Mucosa of rectum (tissue), 2 donors: Measurements from ENCODE around the gene GOLGA6B.
"Not testable (repeated sequence)": the region's sequence is repeated elsewhere in the genome, so short reads cannot be mapped to it uniquely, and the experiment has no call there.

Experiments
- H3K27ac ChIP-seq, 2 donors: one replicate each; pipeline ENCODE4 v1.7.0; 2013; ENCODE audit warnings: inconsistent platforms in 2 of 2, low read depth in 2 of 2, low read length in 2 of 2
- H3K27me3 ChIP-seq, 2 donors: one replicate each; pipeline ENCODE4 v1.7.0; 2013; ENCODE audit warnings: low read length in 2 of 2; ENCODE audit not compliant: control insufficient read depth in 2 of 2, insufficient read depth in 2 of 2
- H3K36me3 ChIP-seq, 2 donors: one replicate each; pipeline ENCODE4 v1.7.0; 2013; ENCODE audit warnings: low read length in 2 of 2; ENCODE audit not compliant: control insufficient read depth in 2 of 2, insufficient read depth in 2 of 2
- H3K4me1 ChIP-seq, 2 donors: one replicate each; pipeline ENCODE4 v1.7.0; 2013; ENCODE audit warnings: low read length in 2 of 2, mild to moderate bottlenecking in 1 of 2; ENCODE audit not compliant: control insufficient read depth in 2 of 2, insufficient read depth in 2 of 2
- H3K4me3 ChIP-seq, 2 donors: one replicate each; pipeline ENCODE4 v1.7.0; 2013; ENCODE audit warnings: low read length in 2 of 2
- H3K9ac ChIP-seq, 2 donors: one replicate each; pipeline ENCODE4 v1.7.0; 2013; ENCODE audit warnings: low read length in 2 of 2, low read depth in 1 of 2, mild to moderate bottlenecking in 1 of 2
- H3K9me3 ChIP-seq, 2 donors: one replicate each; pipeline ENCODE4 v1.7.0; 2013; ENCODE audit warnings: low read length in 2 of 2; ENCODE audit not compliant: control insufficient read depth in 2 of 2
- donor health status: healthy.
- donor health status: Normal muscosa, but diverticular disease.

GOLGA6B gene, protein sequence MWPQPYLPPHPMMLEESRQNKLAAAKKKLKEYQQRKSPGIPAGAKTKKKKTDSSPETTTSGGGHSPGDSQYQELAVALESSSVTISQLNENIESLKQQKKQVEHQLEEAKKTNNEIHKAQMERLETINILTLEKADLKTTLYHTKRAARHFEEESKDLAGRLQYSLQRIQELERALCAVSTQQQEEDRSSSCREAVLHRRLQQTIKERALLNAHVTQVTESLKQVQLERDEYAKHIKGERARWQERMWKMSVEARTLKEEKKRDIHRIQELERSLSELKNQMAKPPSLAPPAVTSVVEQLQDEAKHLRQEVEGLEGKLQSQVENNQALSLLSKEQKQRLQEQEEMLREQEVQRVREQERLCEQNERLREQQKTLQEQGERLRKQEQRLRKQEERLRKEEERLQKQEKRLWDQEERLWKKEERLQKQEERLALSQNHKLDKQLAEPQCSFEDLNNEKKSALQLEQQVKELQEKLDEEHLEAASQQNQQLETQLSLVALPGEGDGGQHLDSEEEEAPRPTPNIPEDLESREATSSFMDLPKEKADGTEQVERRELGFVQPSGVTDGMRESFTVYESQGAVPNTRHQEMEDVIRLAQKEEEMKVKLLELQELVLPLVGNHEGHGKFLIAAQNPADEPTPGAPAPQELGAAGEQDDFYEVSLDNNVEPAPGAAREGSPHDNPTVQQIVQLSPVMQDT

DNA sequence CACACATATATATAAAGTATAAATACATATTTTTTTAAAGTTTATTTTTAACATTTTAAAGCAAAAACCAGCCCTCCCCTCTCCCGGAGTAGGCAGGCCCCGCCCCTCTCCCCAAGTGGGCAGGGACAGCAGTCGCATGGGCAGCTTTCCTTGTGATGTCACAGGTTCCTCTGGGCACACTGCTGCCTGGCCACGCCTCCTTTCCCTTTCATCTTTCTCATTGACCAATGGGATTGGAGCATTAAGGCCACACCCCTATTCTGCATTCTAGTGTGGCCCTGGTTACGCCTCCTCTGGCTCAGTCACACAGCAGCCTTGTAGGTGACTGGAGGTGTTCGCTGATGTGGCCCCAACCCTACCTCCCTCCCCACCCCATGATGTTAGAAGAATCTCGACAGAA, at the start of gene GOLGA6B:
Gene GOLGA6B (plus strand): TSS at position 301 of the 400 bp plus-strand sequence. CDS start 41 bp downstream, at position 342.
- H3K9me3 ChIP-seq, H3K27ac ChIP-seq, H3K4me1 ChIP-seq, H3K9ac ChIP-seq, H3K36me3 ChIP-seq, H3K27me3 ChIP-seq, H3K4me3 ChIP-seq: not testable (repeated sequence)

DNA sequence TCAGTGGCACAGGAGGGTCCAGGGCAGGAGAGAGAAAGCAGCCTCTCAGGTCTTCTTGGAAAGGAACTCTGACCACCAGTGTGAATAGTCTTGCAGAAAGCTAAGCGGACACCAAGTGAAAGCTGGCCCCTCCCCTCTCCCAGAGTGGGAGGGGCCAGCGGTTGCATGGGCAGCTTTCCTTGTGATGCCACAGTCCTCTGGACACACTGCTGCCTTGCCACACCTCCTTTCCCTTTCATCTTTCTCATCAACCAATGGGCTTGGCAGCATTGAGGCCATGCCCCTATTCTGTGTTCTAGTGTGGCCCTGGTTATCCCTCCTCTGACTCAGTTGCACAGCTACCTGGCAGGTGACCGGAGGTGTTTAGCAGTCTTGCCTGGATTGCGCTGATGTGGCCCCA, 49.7 kb upstream of the GOLGA6B start:
- H3K4me3 ChIP-seq: no peak overlapping the region
- no peaks in the 10 kb centered on the region for H3K9me3 ChIP-seq
- no peak overlapping the region for H3K27ac ChIP-seq
- H3K4me1 ChIP-seq: no peaks in the 10 kb centered on the region
- no peak overlapping the region for H3K9ac ChIP-seq
- H3K36me3 ChIP-seq: no peaks in the 10 kb centered on the region
- no peaks in the 10 kb centered on the region for H3K27me3 ChIP-seq

GRCh38 chr15:72608084-72608483, 46.4 kb upstream of the GOLGA6B start:
- H3K4me3 ChIP-seq, H3K27ac ChIP-seq, H3K9ac ChIP-seq, H3K27me3 ChIP-seq, H3K36me3 ChIP-seq, H3K4me1 ChIP-seq, H3K9me3 ChIP-seq: not testable (repeated sequence)

GRCh38 chr15:72609862-72610261, 44.6 kb upstream of the GOLGA6B start:
- H3K27me3 ChIP-seq: no peaks in the 10 kb centered on the region
- no peaks in the 10 kb centered on the region for H3K4me1 ChIP-seq
- no peak overlapping the region for H3K27ac ChIP-seq
- H3K9ac ChIP-seq: no peak overlapping the region
- H3K9me3 ChIP-seq: no peaks in the 10 kb centered on the region
- no peaks in the 10 kb centered on the region for H3K36me3 ChIP-seq
- no peak overlapping the region for H3K4me3 ChIP-seq

GRCh38 chr15:72612324-72612723, 42.2 kb upstream of the GOLGA6B start:
- H3K9ac ChIP-seq, H3K4me3 ChIP-seq, H3K4me1 ChIP-seq, H3K9me3 ChIP-seq, H3K27me3 ChIP-seq, H3K27ac ChIP-seq, H3K36me3 ChIP-seq: not testable (repeated sequence)

DNA sequence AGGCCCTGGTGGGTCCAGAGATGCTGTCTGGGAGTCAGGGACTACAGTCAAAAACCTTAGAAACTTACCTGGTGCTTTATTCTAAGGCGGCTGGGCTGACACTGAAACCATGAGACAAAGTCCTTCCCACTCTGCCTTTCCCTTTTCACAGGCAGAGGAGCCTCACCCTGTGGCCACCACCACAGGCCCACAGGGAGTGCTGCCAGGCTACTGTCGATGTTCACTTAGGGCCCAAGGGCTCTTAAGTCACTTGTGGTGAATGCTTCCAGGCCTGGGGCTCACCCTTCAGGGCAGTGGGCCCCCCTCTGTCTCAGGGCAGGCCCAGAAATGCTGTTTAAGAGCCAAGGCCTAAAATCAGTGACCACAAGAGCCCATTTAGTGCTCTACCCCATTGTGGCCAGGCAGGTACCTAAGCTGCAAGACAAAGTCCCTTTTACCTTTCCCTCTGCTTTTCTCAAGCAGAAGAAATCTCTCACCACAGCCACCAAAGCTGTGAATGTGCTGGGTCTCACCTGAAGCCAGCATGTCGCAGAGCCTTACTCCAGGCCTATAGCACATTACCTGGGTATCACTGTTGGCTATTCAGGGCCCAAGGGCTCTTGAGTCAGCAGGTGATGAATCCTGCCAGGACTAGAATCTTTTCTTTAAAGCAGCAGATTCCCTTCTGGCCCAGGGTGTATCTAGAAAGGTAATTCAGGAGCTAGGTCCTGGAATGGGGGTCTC, 39.5 kb upstream of the GOLGA6B start:
- Histone ChIP-seq H3K9ac (no peak overlapping the region), H3K27me3 (no peaks in the 10 kb centered on the region), H3K36me3 (no peaks in the 10 kb centered on the region), H3K27ac (no peak overlapping the region), H3K4me3 (no peak overlapping the region), H3K9me3 (no peaks in the 10 kb centered on the region), H3K4me1 (no peaks in the 10 kb centered on the region)

DNA sequence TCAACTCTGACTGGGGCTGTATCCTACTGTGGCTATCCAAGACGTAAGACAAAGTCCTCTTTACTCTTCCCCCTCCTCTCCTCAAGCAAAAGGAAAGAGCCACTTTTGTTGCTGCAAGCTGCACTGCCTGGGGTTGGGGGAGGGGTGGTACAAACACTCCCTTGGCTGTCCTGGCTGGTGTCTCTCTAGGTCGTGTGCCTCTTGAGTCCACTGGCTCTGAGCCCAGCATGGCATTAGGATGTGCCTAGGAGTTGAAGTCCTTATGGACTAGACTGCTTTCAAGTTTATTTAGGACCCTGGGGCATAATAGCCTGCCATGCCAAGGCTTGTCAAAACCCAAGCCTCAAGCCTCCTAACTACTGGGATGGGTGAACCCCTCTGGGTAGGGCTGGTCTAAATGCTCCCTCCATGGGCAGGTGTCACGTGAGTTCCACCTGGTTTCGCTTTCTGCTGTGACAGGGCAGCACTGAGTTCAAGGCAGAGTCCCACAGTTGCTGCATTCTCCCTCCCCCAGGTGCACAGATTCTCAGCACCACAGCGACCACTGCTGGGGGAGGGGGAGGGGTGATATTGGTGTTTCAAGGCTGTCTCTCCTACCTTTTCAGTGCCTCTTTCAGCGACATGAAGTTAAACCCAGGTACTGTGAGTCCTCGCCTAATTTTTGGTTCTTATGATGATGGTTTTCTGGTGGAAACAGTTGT, 38.8 kb upstream of the GOLGA6B start:
- H3K27ac ChIP-seq, H3K36me3 ChIP-seq, H3K27me3 ChIP-seq, H3K4me1 ChIP-seq, H3K4me3 ChIP-seq, H3K9ac ChIP-seq, H3K9me3 ChIP-seq: not testable (repeated sequence)

- Histone ChIP-seq H3K9me3 (no peaks in the 10 kb centered on the region), H3K9ac (no peak overlapping the region), H3K4me1 (no peaks in the 10 kb centered on the region), H3K27me3 (no peaks in the 10 kb centered on the region), H3K36me3 (no peaks in the 10 kb centered on the region), H3K4me3 (no peak overlapping the region), H3K27ac (no peak overlapping the region)
Measured at GRCh38 chr15:72616491-72617210, 37.8 kb upstream of the GOLGA6B start.

DNA sequence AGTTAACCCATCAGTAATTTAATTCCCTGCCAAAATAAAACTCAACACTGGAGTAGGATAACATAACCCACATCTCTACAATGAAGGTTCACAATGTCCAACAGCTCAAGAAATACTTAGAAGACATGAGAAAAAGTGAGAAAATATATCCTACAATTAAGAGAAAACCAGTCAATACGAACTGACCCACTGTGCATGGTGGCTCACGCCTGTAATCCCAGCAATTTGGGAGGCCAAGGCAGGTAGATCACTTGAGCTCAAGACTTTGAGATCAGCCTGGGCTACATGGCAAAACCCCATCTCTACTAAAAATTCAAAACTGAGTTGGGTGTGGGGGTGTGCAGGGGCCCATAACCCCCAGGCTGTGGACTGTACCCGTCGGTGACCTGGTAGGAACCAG, 30.6 kb upstream of the GOLGA6B start:
- not testable (repeated sequence) for H3K27me3 ChIP-seq

More for the DNA sequence above, 30.6 kb upstream of the GOLGA6B start:
- not testable (repeated sequence) for H3K4me3 ChIP-seq, H3K9me3 ChIP-seq, H3K9ac ChIP-seq, H3K36me3 ChIP-seq, H3K4me1 ChIP-seq, H3K27ac ChIP-seq
